Measurements from ENCODE around the gene ZNF580.

The ZNF580 gene

GRCh38 chr19:55649268-55650125 is 8.7 kb downstream of the ZNF580 start:
- TF ChIP-seq, protein P1, sequence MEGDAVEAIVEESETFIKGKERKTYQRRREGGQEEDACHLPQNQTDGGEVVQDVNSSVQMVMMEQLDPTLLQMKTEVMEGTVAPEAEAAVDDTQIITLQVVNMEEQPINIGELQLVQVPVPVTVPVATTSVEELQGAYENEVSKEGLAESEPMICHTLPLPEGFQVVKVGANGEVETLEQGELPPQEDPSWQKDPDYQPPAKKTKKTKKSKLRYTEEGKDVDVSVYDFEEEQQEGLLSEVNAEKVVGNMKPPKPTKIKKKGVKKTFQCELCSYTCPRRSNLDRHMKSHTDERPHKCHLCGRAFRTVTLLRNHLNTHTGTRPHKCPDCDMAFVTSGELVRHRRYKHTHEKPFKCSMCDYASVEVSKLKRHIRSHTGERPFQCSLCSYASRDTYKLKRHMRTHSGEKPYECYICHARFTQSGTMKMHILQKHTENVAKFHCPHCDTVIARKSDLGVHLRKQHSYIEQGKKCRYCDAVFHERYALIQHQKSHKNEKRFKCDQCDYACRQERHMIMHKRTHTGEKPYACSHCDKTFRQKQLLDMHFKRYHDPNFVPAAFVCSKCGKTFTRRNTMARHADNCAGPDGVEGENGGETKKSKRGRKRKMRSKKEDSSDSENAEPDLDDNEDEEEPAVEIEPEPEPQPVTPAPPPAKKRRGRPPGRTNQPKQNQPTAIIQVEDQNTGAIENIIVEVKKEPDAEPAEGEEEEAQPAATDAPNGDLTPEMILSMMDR (conservative IDR thresholded peaks at IDR 0.05; ENCODE audit: control insufficient read depth, insufficient read depth, low read depth, low read length) = no peak
- no peak for DNase-seq (ENCODE audit: low read depth)
- H3K4me3 ChIP-seq (ENCODE audit: control insufficient read depth, low read depth, low read length) = no peak overlapping the region

- TF ChIP-seq, protein P1 (conservative IDR thresholded peaks at IDR 0.05; ENCODE audit: control insufficient read depth, insufficient read depth, low read depth, low read length) = no peak
- no peak overlapping the region for H3K4me3 ChIP-seq (ENCODE audit: control insufficient read depth, low read depth, low read length)
- DNase-seq (ENCODE audit: low read depth) = no peak
These were observed 9.3 kb downstream of the ZNF580 start for GRCh38 chr19:55650126-55650557.

DNA sequence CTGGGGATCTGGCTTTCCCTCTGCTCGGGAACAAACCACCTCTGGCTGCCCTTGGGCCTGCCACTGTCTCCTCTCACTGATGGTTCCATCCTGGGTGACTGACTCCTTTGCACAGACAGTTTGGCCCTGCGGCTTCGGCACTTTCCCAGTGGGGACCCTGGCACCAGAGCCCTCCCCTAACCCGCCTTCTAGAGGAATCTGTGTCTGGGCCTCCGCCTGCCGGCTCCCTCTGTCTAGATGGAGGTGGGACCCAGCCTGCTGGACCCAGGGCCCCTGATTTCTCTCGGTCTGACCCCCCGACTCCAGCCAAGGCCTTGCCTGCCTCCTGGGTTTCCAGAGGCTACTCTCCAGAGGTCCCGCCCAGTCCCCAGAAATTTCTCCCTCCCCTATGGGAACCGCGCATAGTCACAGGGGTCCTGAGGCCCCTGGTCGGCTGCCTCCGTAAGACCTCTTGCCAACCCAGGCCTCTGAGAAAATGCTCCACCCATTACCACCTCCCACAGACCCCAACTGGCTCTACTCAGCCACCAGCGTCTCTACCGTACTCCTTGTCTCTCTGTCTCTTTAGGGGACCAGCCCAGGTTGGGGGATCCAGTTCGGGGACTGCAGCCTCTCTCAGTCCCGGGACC is 9.9 kb downstream of the ZNF580 start:
- no peak for DNase-seq (ENCODE audit: low read depth)
- TF ChIP-seq, protein P1 (conservative IDR thresholded peaks at IDR 0.05; ENCODE audit: control insufficient read depth, insufficient read depth, low read depth, low read length) = no peak
- no peak overlapping the region for H3K4me3 ChIP-seq (ENCODE audit: control insufficient read depth, low read depth, low read length)

DNA sequence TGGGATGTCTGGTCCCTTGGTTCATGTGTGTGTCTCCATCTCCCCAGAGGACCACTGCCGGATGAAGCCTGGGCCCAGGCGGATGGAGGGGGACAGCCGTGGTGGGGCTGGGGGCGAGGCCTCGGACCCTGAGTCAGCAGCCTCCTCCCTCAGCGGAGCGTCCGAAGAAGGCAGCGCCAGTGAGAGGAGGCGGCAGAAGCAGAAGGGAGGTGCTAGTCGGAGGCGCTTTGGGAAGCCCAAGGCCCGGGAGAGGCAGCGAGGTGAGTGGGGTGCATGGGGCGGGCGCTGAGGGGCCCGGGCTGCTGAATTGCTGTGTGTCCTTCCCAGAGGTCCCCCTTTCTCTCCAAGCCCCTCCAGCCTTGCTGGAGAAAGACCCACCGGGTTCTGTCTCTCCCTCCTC is 10.4 kb downstream of the ZNF580 start:
- DNase-seq (ENCODE audit: low read depth) = no peak
- no peak overlapping the region for H3K4me3 ChIP-seq (ENCODE audit: control insufficient read depth, low read depth, low read length)
- TF ChIP-seq, protein P1 (conservative IDR thresholded peaks at IDR 0.05; ENCODE audit: control insufficient read depth, insufficient read depth, low read depth, low read length) = no peak

GRCh38 chr19:55652311-55653128 is 11.7 kb downstream of the ZNF580 start:
- DNase-seq (ENCODE audit: low read depth) = no peak
- TF ChIP-seq, protein P1 (conservative IDR thresholded peaks at IDR 0.05; ENCODE audit: control insufficient read depth, insufficient read depth, low read depth, low read length) = no peak
- no peak overlapping the region for H3K4me3 ChIP-seq (ENCODE audit: control insufficient read depth, low read depth, low read length)

- H3K4me3 ChIP-seq (ENCODE audit: control insufficient read depth, low read depth, low read length) = peak overlapping the region; percentile 93
- TF ChIP-seq, protein P1 (conservative IDR thresholded peaks at IDR 0.05; ENCODE audit: control insufficient read depth, insufficient read depth, low read depth, low read length) = peak; percentile 99
- peak; percentile 98 for DNase-seq (ENCODE audit: low read depth)
These were observed 13.0 kb downstream of the ZNF580 start for GRCh38 chr19:55653651-55654322.

Data from fibroblast of mammary gland (primary cell).